Activated CD8-positive, alpha-beta memory T cell treated with anti-CD3 and anti-CD28 coated beads, Interleukin-2, amount 50 U/mL, for 24 hours (primary cell): ENCODE results near the gene PTGIS.

Source experiments
- DNase-seq: peaks from one replicate; pipeline ENCODE4 v3.0.0-alpha.2; 2020; ENCODE audit errors: extremely low read depth

PTGIS gene

GRCh38 chr20:49595811-49596561 lies 28.0 kb upstream of the PTGIS start:
- DNase-seq = peak; percentile 65

GRCh38 chr20:49595346-49595745 lies 27.4 kb upstream of the PTGIS start:
- DNase-seq = no peak

- DNase-seq = no peak
Measured at GRCh38 chr20:49594931-49595315, 27.0 kb upstream of the PTGIS start.

GRCh38 chr20:49594143-49594930 lies 26.4 kb upstream of the PTGIS start:
- DNase-seq = no peak

- no peak for DNase-seq
Measured at GRCh38 chr20:49593466-49594142, 25.7 kb upstream of the PTGIS start.

- no peak for DNase-seq
Measured at GRCh38 chr20:49592120-49592519, 24.2 kb upstream of the PTGIS start.

- DNase-seq = no peak
Measured at GRCh38 chr20:49591217-49591865, 23.4 kb upstream of the PTGIS start.

GRCh38 chr20:49590163-49591017 lies 22.5 kb upstream of the PTGIS start:
- DNase-seq = no peak

GRCh38 chr20:49589747-49590146 lies 21.8 kb upstream of the PTGIS start:
- DNase-seq = no peak

- DNase-seq = no peak
Measured at GRCh38 chr20:49587111-49587570, 19.2 kb upstream of the PTGIS start.

GRCh38 chr20:49585585-49586245 lies 17.8 kb upstream of the PTGIS start:
- no peak for DNase-seq

GRCh38 chr20:49584418-49585382 lies 16.8 kb upstream of the PTGIS start:
- no peak for DNase-seq

GRCh38 chr20:49583669-49584417 lies 15.9 kb upstream of the PTGIS start:
- no peak for DNase-seq

GRCh38 chr20:49583343-49583668 lies 15.4 kb upstream of the PTGIS start:
- no peak for DNase-seq

- no peak for DNase-seq
Measured at GRCh38 chr20:49582413-49583334, 14.7 kb upstream of the PTGIS start.

- no peak for DNase-seq
Measured at GRCh38 chr20:49581482-49581881, 13.5 kb upstream of the PTGIS start.

GRCh38 chr20:49580813-49581174 lies 12.9 kb upstream of the PTGIS start:
- DNase-seq = no peak
